Measurements from ENCODE around the gene RXFP3.
"Not testable (repeated sequence)": the region's sequence is repeated elsewhere in the genome, so short reads cannot be mapped to it uniquely, and the experiment has no call there.

GRCh38 chr5:33952175-33952574 lies 16.0 kb downstream of the RXFP3 start:
- not testable (repeated sequence) for TF ChIP-seq CEBPB (IDR thresholded peaks at IDR 0.05; ENCODE audit: low read depth, low read length); JUND (IDR thresholded peaks at IDR 0.05; ENCODE audit: low read length)
